K562 (cell line): ENCODE measurements around the gene ABHD16B. TPM values are rescaled to one million over a fixed set of nuclear protein-coding genes. Genes with fewer than 3 reads are reported as not detected.

ENCODE experiments used
- ATAC-seq: fragments of 200-7000 bp; cut with Tn5 transposase; 3 replicates; pipeline ENCODE4 v1.9.1; 2020; ENCODE audit warnings: moderate library complexity
- BruUV-seq: library from RNA; stranded (reverse); fragments of 400-500 nt; replicated peaks from 2 replicates; lab custom pipeline; 2021; lab: Mats Ljungman, UMichigan
- CTCF ChIA-PET: fragments of 300-600 bp; formaldehyde crosslinking; extraction: SDS; loops from one replicate; lab custom pipeline; 2021; ENCODE audit warnings: low intra/inter-chr PET ratio; lab: Yijun Ruan, JAX
- POLR2A ChIA-PET: fragments of 300-600, 350-650 bp; sonication (Branson Sonifier 250); formaldehyde crosslinking; extraction: SDS; loops from one replicate; lab custom pipeline; 2021; ENCODE audit warnings: antibody characterized with exemption, inconsistent platforms; lab: Yijun Ruan, JAX
- DNase-seq, 4 experiments: peaks; one replicate each; pipeline versions ENCODE4 v3.0.0 to v3.0.0-alpha.2; 2011 to 2018; ENCODE audit warnings: low spot score in 3 of 4, mixed read lengths in 3 of 4; ENCODE audit errors: extremely low read depth in 1 of 4
- FAIRE-seq: peaks from 2 replicates; lab custom pipeline; 2011; peaks lifted over from hg19 to GRCh38; lab: Jason Lieb, UNC
- H2AFZ ChIP-seq: 2 replicates; pipeline ENCODE4 v1.6.0; 2011; ENCODE audit warnings: low read depth, low read length, control low read depth, inconsistent platforms
- H3K27ac ChIP-seq: fragments of 200-600 bp; 3 replicates; pipeline ENCODE4 v1.8.0; 2011; ENCODE audit warnings: low read depth, mild to moderate bottlenecking, control low read depth, inconsistent platforms, low read length, moderate library complexity, mixed read lengths; ENCODE audit errors: extremely low read depth
- H3K27me3 ChIP-seq, 2 experiments: fragments of 300-600 bp in 1 of 2; 2 replicates in 1 of 2; 3 replicates in 1 of 2; pipeline versions ENCODE4 v1.6.0 to v1.8.0; 2011; ENCODE audit warnings: inconsistent platforms in 2 of 2, low read length in 2 of 2, mild to moderate bottlenecking in 1 of 2, mixed read lengths in 1 of 2, moderate library complexity in 1 of 2; ENCODE audit not compliant: control insufficient read depth in 2 of 2, insufficient read depth in 2 of 2
- H3K36me3 ChIP-seq: fragments of 300-600 bp; 3 replicates; pipeline ENCODE4 v1.8.0; 2011; ENCODE audit warnings: mild to moderate bottlenecking, low read length, inconsistent platforms; ENCODE audit not compliant: control insufficient read depth, insufficient read depth
- H3K4me1 ChIP-seq, 2 experiments: fragments of 200-600 bp in 1 of 2; replicated peaks in 1 of 2; 2 replicates in 1 of 2; 3 replicates in 1 of 2; pipeline versions ENCODE4 v1.5.1 to v1.8.0; 2011; ENCODE audit warnings: inconsistent platforms in 2 of 2, low read length in 2 of 2, mild to moderate bottlenecking in 1 of 2, mixed read lengths in 1 of 2, moderate library complexity in 1 of 2; ENCODE audit not compliant: control insufficient read depth in 2 of 2, insufficient read depth in 2 of 2
- H3K4me2 ChIP-seq: 2 replicates; pipeline ENCODE4 v1.6.1; 2011; ENCODE audit warnings: low read length, control low read depth, inconsistent platforms, mixed read lengths; ENCODE audit not compliant: insufficient read depth
- H3K4me3 ChIP-seq: fragments of 200-600 bp; sonication (generic), shearing (Covaris generic); 2 replicates; pipeline ENCODE4 v1.5.1; 2016; ENCODE audit warnings: control low read depth, inconsistent platforms
- H3K79me2 ChIP-seq: fragments of 200-600 bp; 3 replicates; pipeline ENCODE4 v1.8.0; 2011; ENCODE audit warnings: low read length, inconsistent platforms; ENCODE audit not compliant: control insufficient read depth, insufficient read depth
- H3K9ac ChIP-seq, 2 experiments: 2 replicates each; pipeline versions ENCODE4 v1.6.0 to v1.6.1; 2011; ENCODE audit warnings: low read depth in 2 of 2, low read length in 2 of 2, control low read depth in 1 of 2, inconsistent platforms in 1 of 2, mild to moderate bottlenecking in 1 of 2, mixed read lengths in 1 of 2; ENCODE audit not compliant: insufficient read depth in 1 of 2
- H3K9me1 ChIP-seq: one replicate; pipeline ENCODE4 v1.6.0; 2011; ENCODE audit warnings: inconsistent platforms, mild to moderate bottlenecking, low read length, moderate library complexity; ENCODE audit not compliant: control insufficient read depth, insufficient read depth
- H3K9me3 ChIP-seq: replicated peaks from 2 replicates; pipeline ENCODE4 v1.5.1; 2011; ENCODE audit warnings: low read depth, low read length, inconsistent platforms; ENCODE audit not compliant: control insufficient read depth, insufficient read depth
- H4K20me1 ChIP-seq: replicated peaks from 2 replicates; pipeline ENCODE4 v1.6.1; 2011; ENCODE audit warnings: low read length, inconsistent platforms, mixed read lengths; ENCODE audit not compliant: control insufficient read depth, insufficient read depth
- ELF1 ChIP-seq: fragments of 200-800 bp; sonication (Bioruptor generic); IDR thresholded peaks from 2 replicates; pipeline ENCODE4 v1.6.1; 2016; ENCODE audit warnings: missing genetic modification characterization, missing compliant biosample characterization
- FOS ChIP-seq: IDR thresholded peaks from 3 replicates; pipeline ENCODE4 v1.6.1; 2011; ENCODE audit not compliant: insufficient read length; ENCODE audit errors: extremely low read depth
- ZNF217 ChIP-seq: sonication (generic); formaldehyde crosslinking; IDR thresholded peaks from 2 replicates; pipeline ENCODE4 v1.8.0; 2022; ENCODE audit warnings: mild to moderate bottlenecking, missing genetic modification reagents
- WGBS: fragments of 100-300 bp; shearing (Covaris generic); methylation state at CpG from one replicate; pipeline ENCODE4 v1.1.6; 2016; ENCODE audit warnings: low coverage, mixed read lengths; ENCODE audit not compliant: insufficient coverage; ENCODE audit errors: missing lambda C conversion rate; 5-methylcytosine and 5-hydroxymethylcytosine counted together
- in situ Hi-C: fragments of 300-500 bp; cut with MboI; formaldehyde crosslinking; loops from 4 replicates; pipeline ENCODE4 v1.15.0; 2018; ENCODE audit warnings: inconsistent platforms, mixed read lengths
- intact Hi-C: fragments of 100-400 bp; cut with micrococcal nuclease; formaldehyde crosslinking; loops from 2 replicates; pipeline ENCODE4 v1.14.2; 2022
- polyA plus RNA-seq, 8 experiments: library from polyadenylated mRNA; depleted of rRNA in 4 of 8; stranded (reverse) in 5 of 8; unstranded in 3 of 8; fragments of >200 nt; fragmentation: Nextera tagmentation in 2 of 8; fragmentation: Illumina TruSeq in 1 of 8; extraction: Ambion mirVana in 2 of 8; extraction: Trizol in 1 of 8; gene quantifications; 2 replicates each; pipeline versions ENCODE4 v1.2.1 to v1.2.3, GENCODE V29; 2011 to 2014; ENCODE audit warnings: inconsistent platforms in 1 of 8, missing spikeins in 1 of 8
- total RNA-seq, 7 experiments: library from RNA; depleted of rRNA in 6 of 7; stranded (reverse); fragments of >200 nt in 6 of 7; fragmentation: Illumina TruSeq in 2 of 7; extraction: Trizol in 2 of 7; gene quantifications; 2 replicates each; pipeline versions ENCODE4 v1.2.1 to v1.2.3, GENCODE V29; 2011 to 2021; ENCODE audit warnings: low replicate concordance in 1 of 7
- TF ChIP-seq, protein P1 (sequence below): sonication (generic); formaldehyde crosslinking; IDR thresholded peaks from 2 replicates; pipeline ENCODE4 v1.8.0; 2022; ENCODE audit warnings: missing genetic modification reagents, mild to moderate bottlenecking, moderate library complexity, borderline replicate concordance
- TF ChIP-seq, protein P2 (sequence below): fragments of 450-650 bp; IDR thresholded peaks from 2 replicates; pipeline ENCODE4 v1.6.1; 2017; ENCODE audit warnings: mild to moderate bottlenecking, moderate library complexity

Gene ABHD16B
- total and polyA plus RNA-seq, 9 of the 15 experiments (the other 6 are each of a cell fraction or from before 2014, with no cell fraction given), result not detected

DNA sequence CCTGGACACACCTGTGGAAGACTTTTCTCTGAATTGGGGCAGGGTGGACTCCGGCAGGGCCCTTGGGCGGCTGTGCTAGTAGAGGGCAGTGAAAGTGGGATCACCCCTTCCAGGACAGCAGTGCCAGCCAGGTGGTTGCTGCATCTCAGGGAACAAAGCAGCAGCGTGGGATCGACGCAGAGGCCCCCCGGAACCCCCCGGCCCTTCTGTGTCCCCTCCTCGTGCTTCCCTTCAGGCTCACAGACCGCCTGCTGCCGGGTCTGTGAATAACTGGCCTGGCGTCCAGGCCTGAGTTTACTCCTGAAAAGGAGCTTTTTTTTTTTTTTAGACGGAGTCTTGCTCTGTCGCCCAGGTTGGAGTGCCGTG, 24.7 kb downstream of the ABHD16B start:
- in situ Hi-C loops, result no loop called here
- DNase-seq (no peak), FAIRE-seq (no peak), ATAC-seq (no peak)
- Histone ChIP-seq H3K4me3 (no peak overlapping the region), H3K79me2 (no peaks in the 10 kb centered on the region), H3K9ac (no peak overlapping the region), H3K9me3 (no peaks in the 10 kb centered on the region), H3K27ac (no peak overlapping the region), H3K36me3 (peaks cover 88% of the 10 kb centered on the region; the same call in 2 of the 3 replicates), H3K9me1 (no peaks in the 10 kb centered on the region), H3K27me3 (no peaks in the 10 kb centered on the region), H3K4me1 (peaks cover 0 to 18% of the 10 kb centered on the region in 2 experiments; a peak in 2 of 5 replicates), H2AFZ (no peak overlapping the region), H4K20me1 (peaks cover 16% of the 10 kb centered on the region), H3K4me2 (no peak overlapping the region)
- ChIA-PET CTCF (no interaction called here), POLR2A (no interaction called here)
- WGBS, result 97% methylated on average over 7 of the region's 14 CpGs
- TF ChIP-seq FOS (no peak), ZNF217 (CRISPR knock-in tag) (no peak), ELF1 (no peak)
- TF ChIP-seq, protein P1, sequence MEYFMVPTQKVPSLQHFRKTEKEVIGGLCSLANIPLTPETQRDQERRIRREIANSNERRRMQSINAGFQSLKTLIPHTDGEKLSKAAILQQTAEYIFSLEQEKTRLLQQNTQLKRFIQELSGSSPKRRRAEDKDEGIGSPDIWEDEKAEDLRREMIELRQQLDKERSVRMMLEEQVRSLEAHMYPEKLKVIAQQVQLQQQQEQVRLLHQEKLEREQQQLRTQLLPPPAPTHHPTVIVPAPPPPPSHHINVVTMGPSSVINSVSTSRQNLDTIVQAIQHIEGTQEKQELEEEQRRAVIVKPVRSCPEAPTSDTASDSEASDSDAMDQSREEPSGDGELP (CRISPR knock-in tag), result no peak
- TF ChIP-seq, protein P2, sequence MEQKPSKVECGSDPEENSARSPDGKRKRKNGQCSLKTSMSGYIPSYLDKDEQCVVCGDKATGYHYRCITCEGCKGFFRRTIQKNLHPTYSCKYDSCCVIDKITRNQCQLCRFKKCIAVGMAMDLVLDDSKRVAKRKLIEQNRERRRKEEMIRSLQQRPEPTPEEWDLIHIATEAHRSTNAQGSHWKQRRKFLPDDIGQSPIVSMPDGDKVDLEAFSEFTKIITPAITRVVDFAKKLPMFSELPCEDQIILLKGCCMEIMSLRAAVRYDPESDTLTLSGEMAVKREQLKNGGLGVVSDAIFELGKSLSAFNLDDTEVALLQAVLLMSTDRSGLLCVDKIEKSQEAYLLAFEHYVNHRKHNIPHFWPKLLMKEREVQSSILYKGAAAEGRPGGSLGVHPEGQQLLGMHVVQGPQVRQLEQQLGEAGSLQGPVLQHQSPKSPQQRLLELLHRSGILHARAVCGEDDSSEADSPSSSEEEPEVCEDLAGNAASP, result no peak
- intact Hi-C loops, result no loop called here
- no TSS peak for BruUV-seq
